ENCODE data around the gene HSD11B1L.
"Not testable (repeated sequence)": the region's sequence is repeated elsewhere in the genome, so short reads cannot be mapped to it uniquely, and the experiment has no call there.

The HSD11B1L gene

DNA sequence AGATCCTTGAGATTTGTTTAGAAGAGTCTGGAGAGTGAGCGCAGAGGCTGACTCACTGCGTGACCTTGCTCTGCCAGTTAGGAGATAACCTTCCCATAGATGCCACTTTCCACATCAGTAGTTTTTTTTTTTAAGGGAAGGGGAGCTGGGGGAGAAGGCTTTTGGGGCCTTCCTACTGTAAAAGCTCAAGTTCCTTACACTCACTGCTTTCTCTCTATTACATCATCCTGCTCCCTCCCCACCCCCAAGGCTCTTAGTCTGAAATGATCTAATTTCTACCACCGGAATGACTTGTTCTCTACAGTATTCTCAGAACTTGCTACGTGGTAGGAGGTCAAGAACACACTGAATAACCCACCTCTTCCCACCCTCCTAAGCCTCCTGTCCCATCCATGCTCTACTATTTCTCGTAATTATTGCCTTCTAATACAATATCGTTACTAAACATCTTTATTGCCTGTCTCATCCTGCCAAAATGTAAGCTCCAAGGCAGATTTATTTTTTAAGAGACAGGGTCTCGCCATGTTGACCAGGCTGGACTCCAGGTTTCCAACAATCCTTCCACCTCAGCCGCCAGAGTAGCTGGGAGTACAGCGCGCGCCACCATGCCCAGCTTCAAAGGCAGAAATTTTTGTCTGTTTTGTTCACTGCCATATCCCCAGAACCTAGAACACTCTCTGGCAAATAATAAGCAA lies 37.9 kb downstream of the HSD11B1L start:
- no peaks in the 10 kb centered on the region for H3K27me3 ChIP-seq (replicated peaks; ENCODE audit: control insufficient read depth, insufficient read depth, low read length)
- H3K4me3 ChIP-seq (replicated peaks; ENCODE audit: low read depth, low read length): peak overlapping the region; percentile 88
- no peak for TF ChIP-seq CTCF (IDR thresholded peaks at IDR 0.05; ENCODE audit: insufficient read depth, low read length, poor library complexity, severe bottlenecking)
- H3K36me3 ChIP-seq (ENCODE audit: control insufficient read depth, insufficient read depth, low read length): no peaks in the 10 kb centered on the region; the same call in 1 of the 2 replicates
- peak; percentile 41 for DNase-seq (ENCODE audit: extremely low read depth, insufficient read length)

- peak overlapping the region; percentile 88 for H3K4me3 ChIP-seq (replicated peaks; ENCODE audit: low read depth, low read length)
- H3K27me3 ChIP-seq (replicated peaks; ENCODE audit: control insufficient read depth, insufficient read depth, low read length): no peaks in the 10 kb centered on the region
- no peak for DNase-seq (ENCODE audit: extremely low read depth, insufficient read length)
- no peak for TF ChIP-seq CTCF (IDR thresholded peaks at IDR 0.05; ENCODE audit: insufficient read depth, low read length, poor library complexity, severe bottlenecking)
- no peaks in the 10 kb centered on the region; the same call in 1 of the 2 replicates for H3K36me3 ChIP-seq (ENCODE audit: control insufficient read depth, insufficient read depth, low read length)
These were observed 38.6 kb downstream of the HSD11B1L start for GRCh38 chr19:5719274-5719960.

DNA sequence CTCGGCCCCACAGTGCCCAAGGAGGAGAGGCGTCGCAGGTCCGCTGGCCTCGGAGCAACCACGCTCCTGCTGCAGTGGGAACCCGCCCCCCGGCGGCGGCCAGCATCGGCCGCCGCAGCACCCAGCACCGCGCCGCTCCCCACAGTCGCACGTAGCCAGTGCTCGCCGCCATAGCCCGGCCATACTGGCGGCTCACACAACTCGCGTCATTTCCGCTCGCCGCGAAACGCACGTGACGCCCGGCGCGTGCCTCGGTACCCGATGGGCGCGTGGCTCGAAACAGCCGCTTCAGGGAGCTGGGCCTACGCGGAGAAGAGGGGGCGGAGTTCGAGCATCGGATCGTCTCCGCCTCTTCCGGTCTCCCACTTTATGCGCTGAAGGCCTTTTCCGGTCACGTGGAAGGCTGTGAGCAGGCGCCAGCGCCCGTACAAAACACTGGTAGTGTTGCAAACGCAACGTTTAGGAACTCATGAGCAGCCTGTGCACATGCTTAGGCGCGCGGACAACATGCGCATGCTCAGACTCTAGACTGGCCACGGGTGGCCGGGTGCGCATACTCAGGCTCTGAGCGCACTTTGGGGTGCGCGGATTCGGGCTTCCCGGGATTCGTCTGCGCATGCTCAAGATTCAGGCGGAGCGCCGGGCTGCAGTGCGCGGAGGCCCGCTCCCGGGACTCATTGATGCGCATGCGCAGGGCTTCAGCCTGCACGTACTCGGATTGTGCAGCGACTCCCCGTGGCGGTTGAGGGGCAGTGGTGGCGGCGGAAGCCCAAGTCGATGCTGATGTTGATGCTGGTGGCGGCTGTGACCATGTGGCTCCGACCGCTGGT lies 39.3 kb downstream of the HSD11B1L start, which contains the start of the genes CATSPERD and LONP1:
Gene CATSPERD (plus strand): TSS at position 677 of the 830 bp plus-strand sequence. CDS start 101 bp downstream, at position 778.
Gene LONP1 (minus strand): TSS at position 186 of the 830 bp plus-strand sequence. CDS start 14 bp downstream, at position 172.
- peak within 1 kb of the TSS; percentile 88 for H3K4me3 ChIP-seq (replicated peaks; ENCODE audit: low read depth, low read length)
- H3K36me3 ChIP-seq (ENCODE audit: control insufficient read depth, insufficient read depth, low read length): no peaks in the 10 kb centered on the region; the same call in 1 of the 2 replicates
- peak; percentile 93 for TF ChIP-seq CTCF (IDR thresholded peaks at IDR 0.05; ENCODE audit: insufficient read depth, low read length, poor library complexity, severe bottlenecking)
- DNase-seq (ENCODE audit: extremely low read depth, insufficient read length): peak; percentile 98
- no peaks in the 10 kb centered on the region for H3K27me3 ChIP-seq (replicated peaks; ENCODE audit: control insufficient read depth, insufficient read depth, low read length)

- Histone ChIP-seq H3K27me3 (replicated peaks; ENCODE audit: control insufficient read depth, insufficient read depth, low read length) (no peaks in the 10 kb centered on the region), H3K4me3 (replicated peaks; ENCODE audit: low read depth, low read length) (no peak overlapping the region), H3K36me3 (ENCODE audit: control insufficient read depth, insufficient read depth, low read length) (no peaks in the 10 kb centered on the region)
- no peak for DNase-seq (ENCODE audit: extremely low read depth, insufficient read length)
- TF ChIP-seq CTCF (IDR thresholded peaks at IDR 0.05; ENCODE audit: insufficient read depth, low read length, poor library complexity, severe bottlenecking): no peak
These were observed 46.7 kb downstream of the HSD11B1L start for GRCh38 chr19:5727453-5728050.

GRCh38 chr19:5733172-5733571 lies 52.3 kb downstream of the HSD11B1L start:
- H3K27me3 ChIP-seq (replicated peaks; ENCODE audit: control insufficient read depth, insufficient read depth, low read length); DNase-seq (ENCODE audit: extremely low read depth, insufficient read length); H3K4me3 ChIP-seq (replicated peaks; ENCODE audit: low read depth, low read length); H3K36me3 ChIP-seq (ENCODE audit: control insufficient read depth, insufficient read depth, low read length): not testable (repeated sequence)

Data from GM06990 (cell line).